PC-9 (cell line): Measurements from ENCODE around the gene SPTB.

Source experiments
- EZH2 ChIP-seq: fragments of 200-600 bp; sonication (generic); IDR thresholded peaks from 2 replicates; pipeline ENCODE4 v1.8.0; 2017; ENCODE audit warnings: antibody characterized with exemption, low read depth
- TF ChIP-seq, protein P1 (sequence below): fragments of 200-600 bp; sonication (generic); conservative IDR thresholded peaks from 2 replicates; pipeline ENCODE4 v1.6.1; 2017; ENCODE audit warnings: mixed run types, antibody characterized with exemption, mild to moderate bottlenecking, moderate library complexity

DNA sequence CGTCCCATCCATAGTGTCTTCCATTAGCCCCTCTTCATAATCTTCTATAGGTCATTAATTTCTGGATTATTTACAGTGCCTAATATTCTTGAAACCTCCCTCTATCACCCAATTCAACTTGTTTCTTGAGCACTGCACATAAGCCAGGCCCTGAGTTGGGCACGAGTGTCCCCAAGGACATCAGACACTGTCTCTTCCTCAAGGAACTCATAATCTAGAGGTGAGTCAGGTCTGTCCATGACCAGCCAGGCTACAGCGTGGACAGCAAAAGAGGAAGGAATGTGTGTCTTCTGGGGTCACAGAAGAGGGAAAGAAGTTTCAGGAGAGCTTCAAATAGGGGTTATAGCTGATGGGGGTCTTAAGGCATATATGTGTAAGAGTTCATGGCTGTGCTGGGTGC lies 12.5 kb downstream of the SPTB start:
- TF ChIP-seq, protein P1, sequence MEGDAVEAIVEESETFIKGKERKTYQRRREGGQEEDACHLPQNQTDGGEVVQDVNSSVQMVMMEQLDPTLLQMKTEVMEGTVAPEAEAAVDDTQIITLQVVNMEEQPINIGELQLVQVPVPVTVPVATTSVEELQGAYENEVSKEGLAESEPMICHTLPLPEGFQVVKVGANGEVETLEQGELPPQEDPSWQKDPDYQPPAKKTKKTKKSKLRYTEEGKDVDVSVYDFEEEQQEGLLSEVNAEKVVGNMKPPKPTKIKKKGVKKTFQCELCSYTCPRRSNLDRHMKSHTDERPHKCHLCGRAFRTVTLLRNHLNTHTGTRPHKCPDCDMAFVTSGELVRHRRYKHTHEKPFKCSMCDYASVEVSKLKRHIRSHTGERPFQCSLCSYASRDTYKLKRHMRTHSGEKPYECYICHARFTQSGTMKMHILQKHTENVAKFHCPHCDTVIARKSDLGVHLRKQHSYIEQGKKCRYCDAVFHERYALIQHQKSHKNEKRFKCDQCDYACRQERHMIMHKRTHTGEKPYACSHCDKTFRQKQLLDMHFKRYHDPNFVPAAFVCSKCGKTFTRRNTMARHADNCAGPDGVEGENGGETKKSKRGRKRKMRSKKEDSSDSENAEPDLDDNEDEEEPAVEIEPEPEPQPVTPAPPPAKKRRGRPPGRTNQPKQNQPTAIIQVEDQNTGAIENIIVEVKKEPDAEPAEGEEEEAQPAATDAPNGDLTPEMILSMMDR, result no peak
- TF ChIP-seq EZH2, result no peak
